H1 (cell line): ENCODE results near the gene CCDC92B. TPM values are rescaled to one million over a fixed set of nuclear protein-coding genes. Genes with fewer than 3 reads are reported as not detected.

Experiments
- CTCF ChIA-PET: fragments of 300-600 bp; sonication (Branson Sonifier 250); formaldehyde crosslinking; loops from one replicate; lab custom pipeline; 2021; ENCODE audit not compliant: partially characterized antibody; lab: Charles Lee
- POLR2A ChIA-PET: fragments of 300-600 bp; sonication (Branson Sonifier 250); formaldehyde crosslinking; loops from one replicate; lab custom pipeline; 2021; ENCODE audit warnings: inconsistent platforms; ENCODE audit not compliant: partially characterized antibody; lab: Charles Lee
- DNase-seq, 2 experiments: peaks; one replicate each; pipeline versions ENCODE4 v3.0.0 to v3.0.0-alpha.2; 2010 to 2022; ENCODE audit warnings: low spot score in 2 of 2, low read depth in 1 of 2, mixed read lengths in 1 of 2
- FAIRE-seq: peaks from 2 replicates; lab custom pipeline; 2011; peaks lifted over from hg19 to GRCh38; lab: Jason Lieb, UNC
- H2AFZ ChIP-seq: 2 replicates; pipeline ENCODE4 v1.8.1; 2012; ENCODE audit warnings: low read length, inconsistent platforms
- H2AK5ac ChIP-seq: 2 replicates; pipeline ENCODE4 v1.6.1; 2013; ENCODE audit warnings: low read depth, low read length
- H2BK120ac ChIP-seq: replicated peaks from 2 replicates; pipeline ENCODE3; 2013; ENCODE audit warnings: low read depth, low read length, inconsistent platforms
- H2BK12ac ChIP-seq: 2 replicates; pipeline ENCODE4 v1.6.1; 2013; ENCODE audit warnings: low read depth, low read length
- H2BK15ac ChIP-seq: 2 replicates; pipeline ENCODE4 v1.6.1; 2013; ENCODE audit warnings: low read length
- H2BK20ac ChIP-seq: 2 replicates; pipeline ENCODE4 v1.6.1; 2013; ENCODE audit warnings: low read length
- H2BK5ac ChIP-seq: 2 replicates; pipeline ENCODE4 v1.6.1; 2013; ENCODE audit warnings: low read depth, low read length
- H3K14ac ChIP-seq: 2 replicates; pipeline ENCODE4 v1.6.1; 2013; ENCODE audit warnings: inconsistent platforms; ENCODE audit not compliant: insufficient read length
- H3K18ac ChIP-seq: 2 replicates; pipeline ENCODE4 v1.6.1; 2013; ENCODE audit warnings: low read length; ENCODE audit errors: extremely low read depth
- H3K23ac ChIP-seq: 2 replicates; pipeline ENCODE4 v1.6.1; 2013; ENCODE audit warnings: inconsistent platforms; ENCODE audit not compliant: insufficient read length
- H3K23me2 ChIP-seq: 2 replicates; pipeline ENCODE4 v1.6.1; 2013; ENCODE audit warnings: low read depth, low read length
- H3K27ac ChIP-seq: 2 replicates; pipeline ENCODE4 v1.6.1; 2011; ENCODE audit warnings: low read depth, low read length, inconsistent platforms
- H3K27me3 ChIP-seq, 4 experiments: replicated peaks in 1 of 4; 1 replicate in 1 of 4; 2 replicates in 3 of 4; pipeline versions ENCODE4 v1.6.1 to v1.8.1; 2011 to 2013; ENCODE audit warnings: low read length in 3 of 4, mild to moderate bottlenecking in 3 of 4, inconsistent platforms in 2 of 4, mixed read lengths in 2 of 4, moderate library complexity in 1 of 4; ENCODE audit not compliant: control insufficient read depth in 3 of 4, insufficient read depth in 3 of 4; ENCODE audit errors: extremely low read depth in 1 of 4
- H3K36me3 ChIP-seq, 4 experiments: 2 replicates each; pipeline versions ENCODE4 v1.6.1 to v1.8.1; 2011 to 2013; ENCODE audit warnings: mild to moderate bottlenecking in 4 of 4, low read length in 3 of 4, moderate library complexity in 2 of 4, control low read depth in 1 of 4, inconsistent platforms in 1 of 4; ENCODE audit not compliant: insufficient read depth in 4 of 4, control insufficient read depth in 2 of 4
- H3K4ac ChIP-seq: replicated peaks from 2 replicates; pipeline ENCODE3; 2013; ENCODE audit warnings: low read length, low read depth, mixed read lengths, inconsistent platforms; ENCODE audit not compliant: insufficient read length
- H3K4me1 ChIP-seq, 4 experiments: replicated peaks in 1 of 4; 1 replicate in 1 of 4; 2 replicates in 3 of 4; pipeline versions ENCODE4 v1.6.1 to v1.8.1; 2011 to 2013; ENCODE audit warnings: low read length in 3 of 4, inconsistent platforms in 2 of 4, mixed read lengths in 1 of 4; ENCODE audit not compliant: insufficient read depth in 4 of 4, control insufficient read depth in 3 of 4
- H3K4me2 ChIP-seq, 2 experiments: 2 replicates each; pipeline versions ENCODE4 v1.6.1 to v1.8.1; 2011 to 2013; ENCODE audit warnings: low read depth in 2 of 2, low read length in 2 of 2, control low read depth in 1 of 2, inconsistent platforms in 1 of 2, mild to moderate bottlenecking in 1 of 2; ENCODE audit not compliant: insufficient read depth in 1 of 2
- H3K4me3 ChIP-seq, 4 experiments: fragments of 200-600, 300-600 bp in 1 of 4; sonication (generic), shearing (Covaris generic), sonication (Bioruptor Twin) in 1 of 4; 2 replicates each; pipeline versions ENCODE4 v1.5.1 to v1.8.1; 2011 to 2016; ENCODE audit warnings: low read length in 4 of 4, low read depth in 3 of 4, control low read depth in 2 of 4, inconsistent platforms in 2 of 4, mild to moderate bottlenecking in 2 of 4, mixed read lengths in 1 of 4, moderate library complexity in 1 of 4; ENCODE audit not compliant: insufficient read depth in 2 of 4; ENCODE audit errors: extremely low read depth in 1 of 4
- H3K56ac ChIP-seq: replicated peaks from 2 replicates; pipeline ENCODE3; 2013; ENCODE audit warnings: low read depth, mild to moderate bottlenecking, mixed read lengths, low read length, inconsistent platforms; ENCODE audit not compliant: insufficient read length
- H3K79me1 ChIP-seq: 2 replicates; pipeline ENCODE4 v1.6.1; 2013; ENCODE audit warnings: low read depth, low read length, control low read depth
- H3K79me2 ChIP-seq, 2 experiments: 2 replicates each; pipeline versions ENCODE4 v1.6.1 to v1.8.1; 2012 to 2013; ENCODE audit warnings: low read length in 2 of 2, mild to moderate bottlenecking in 2 of 2, inconsistent platforms in 1 of 2; ENCODE audit not compliant: insufficient read depth in 2 of 2, control insufficient read depth in 1 of 2
- H3K9ac ChIP-seq, 4 experiments: replicated peaks in 1 of 4; 1 replicate in 1 of 4; 2 replicates in 3 of 4; pipeline versions ENCODE4 v1.6.1 to v1.8.1; 2011 to 2013; ENCODE audit warnings: low read depth in 3 of 4, low read length in 3 of 4, control low read depth in 2 of 4, mild to moderate bottlenecking in 2 of 4, moderate library complexity in 2 of 4, inconsistent platforms in 1 of 4; ENCODE audit errors: extremely low read depth in 1 of 4
- H3K9me3 ChIP-seq, 2 experiments: 2 replicates each; pipeline versions ENCODE4 v1.6.1 to v1.8.1; 2012 to 2013; ENCODE audit warnings: mild to moderate bottlenecking in 2 of 2, moderate library complexity in 2 of 2, control low read depth in 1 of 2, inconsistent platforms in 1 of 2, low read depth in 1 of 2, low read length in 1 of 2, mixed read lengths in 1 of 2; ENCODE audit not compliant: insufficient read depth in 2 of 2
- H4K20me1 ChIP-seq, 2 experiments: replicated peaks in 1 of 2; 2 replicates each; pipeline versions ENCODE3 to v1.8.1; 2011 to 2013; ENCODE audit warnings: inconsistent platforms in 2 of 2, low read length in 2 of 2, mild to moderate bottlenecking in 1 of 2; ENCODE audit not compliant: insufficient read depth in 2 of 2, control insufficient read depth in 1 of 2
- H4K5ac ChIP-seq: 2 replicates; pipeline ENCODE4 v1.6.1; 2013; ENCODE audit warnings: low read length, low read depth, mixed read lengths, inconsistent platforms; ENCODE audit not compliant: insufficient read length
- H4K8ac ChIP-seq: 2 replicates; pipeline ENCODE4 v1.8.0; 2013; ENCODE audit warnings: mild to moderate bottlenecking, moderate library complexity, low read length, inconsistent platforms; ENCODE audit not compliant: insufficient read depth; ENCODE audit errors: extremely low read depth
- H4K91ac ChIP-seq: replicated peaks from 2 replicates; pipeline ENCODE3; 2013; ENCODE audit warnings: low read length, mixed read lengths, inconsistent platforms; ENCODE audit not compliant: insufficient read length
- ATF2 ChIP-seq: IDR thresholded peaks from 2 replicates; pipeline ENCODE4 v1.6.1; 2012; ENCODE audit warnings: low read length, inconsistent platforms
- BACH1 ChIP-seq: IDR thresholded peaks from 2 replicates; pipeline ENCODE4 v1.6.1; 2012; ENCODE audit warnings: low read length, improper control_type of control experiment
- CBX8 ChIP-seq: fragments of 300-800, 300-1000 bp; sonication (generic); IDR thresholded peaks from 2 replicates; pipeline ENCODE4 v1.7.1; 2016; ENCODE audit warnings: low read depth, low read length, borderline replicate concordance
- CEBPB ChIP-seq: IDR thresholded peaks from 2 replicates; pipeline ENCODE4 v1.6.1; 2012; ENCODE audit warnings: low read depth, low read length
- CHD2 ChIP-seq: IDR thresholded peaks from 2 replicates; pipeline ENCODE4 v1.6.1; 2012; ENCODE audit warnings: low read length, improper control_type of control experiment
- KDM1A ChIP-seq: fragments of 200-600, 300-600 bp; sonication (generic); IDR thresholded peaks from 2 replicates; pipeline ENCODE4 v1.7.1; 2016; ENCODE audit warnings: mild to moderate bottlenecking, low read length, borderline replicate concordance
- MAX ChIP-seq: IDR thresholded peaks from 2 replicates; pipeline ENCODE4 v1.6.1; 2012; ENCODE audit warnings: inconsistent platforms
- NRF1 ChIP-seq: IDR thresholded peaks from 2 replicates; pipeline ENCODE4 v1.6.1; 2011; ENCODE audit warnings: mild to moderate bottlenecking, low read depth, low read length, improper control_type of control experiment
- PHF8 ChIP-seq: fragments of 200-600 bp; sonication (generic); conservative IDR thresholded peaks from 2 replicates; pipeline ENCODE4 v1.7.1; 2012; ENCODE audit warnings: low read depth, mild to moderate bottlenecking, inconsistent platforms, low read length, moderate library complexity
- SAP30 ChIP-seq: fragments of 300-600 bp; sonication (generic); IDR thresholded peaks from 2 replicates; pipeline ENCODE4 v1.7.1; 2012; ENCODE audit warnings: low read length, moderate library complexity, mild to moderate bottlenecking, inconsistent platforms; ENCODE audit not compliant: insufficient read depth, insufficient replicate concordance
- SIRT6 ChIP-seq: IDR thresholded peaks from one replicate; pipeline ENCODE4 v1.7.1; 2012; ENCODE audit warnings: low read length, inconsistent platforms
- SRF ChIP-seq: IDR thresholded peaks from 2 replicates; pipeline ENCODE4 v1.6.1; 2011; ENCODE audit warnings: mild to moderate bottlenecking, low read depth, low read length, moderate library complexity
- TCF12 ChIP-seq: IDR thresholded peaks from 2 replicates; pipeline ENCODE4 v1.6.1; 2011; ENCODE audit warnings: low read depth, mild to moderate bottlenecking, low read length
- WGBS, 2 experiments: shearing (Covaris generic) in 1 of 2; methylation state at CpG; one replicate each; pipeline versions ENCODE4 v1.1.6 to v1.1.7; 2013 to 2015; ENCODE audit warnings: low lambda C conversion rate in 2 of 2, mixed read lengths in 2 of 2, inconsistent platforms in 1 of 2, low coverage in 1 of 2, missing lambda C conversion rate in 1 of 2; ENCODE audit not compliant: insufficient replicate concordance in 2 of 2, insufficient coverage in 1 of 2, insufficient read length in 1 of 2; ENCODE audit errors: extremely low coverage in 1 of 2, missing lambda C conversion rate in 1 of 2; 5-methylcytosine and 5-hydroxymethylcytosine counted together
- polyA plus RNA-seq, 7 experiments: library from polyadenylated mRNA; depleted of rRNA in 3 of 7; stranded (reverse) in 5 of 7; unstranded in 2 of 7; fragments of >200 nt in 5 of 7; fragments of 200-250 nt in 2 of 7; gene quantifications; 1 replicate in 5 of 7; 2 replicates in 1 of 7; 4 replicates in 1 of 7; pipeline versions ENCODE4 v1.2.1 to v1.2.3, GENCODE V29; 2011 to 2013; ENCODE audit warnings: missing spikeins in 2 of 7, mixed read lengths in 2 of 7
- total RNA-seq: library from RNA; stranded (reverse); fragmentation: NEBNext Ultra II Directional; extraction: Animal tissue kit (Norgen Biotek cat#: 25700); gene quantifications from 2 replicates; pipeline ENCODE4 v1.2.1, GENCODE V29; 2021

The CCDC92B gene
- total and polyA plus RNA-seq, 2 of the 8 experiments (the other 6 are each of a cell fraction or from before 2014, with no cell fraction given), result 5.5 to 12.1 TPM

- H2BK5ac ChIP-seq, result no peak overlapping the region
- no peaks in the 10 kb centered on the region for H3K27me3 ChIP-seq
- no peak overlapping the region for H4K91ac ChIP-seq
- H3K79me1 ChIP-seq, result no peaks in the 10 kb centered on the region; the same call in 1 of the 2 replicates
- POLR2A ChIA-PET, result interaction anchor here (0.5 to 1.0 kb wide), 3 partner anchors 27 to 135 kb away, joined by 3 read pairs; no protein-coding TSS in a partner anchor
- no peak overlapping the region for H3K27ac ChIP-seq
- no peak overlapping the region for H3K14ac ChIP-seq
- no peak overlapping the region for H3K23ac ChIP-seq
- WGBS, 2 experiments, result 87% methylated on average over 14 of the region's 14 CpGs; no CpG with 5 or more reads in 1 of the 2 experiments
- peaks cover 0 to 7% of the 10 kb centered on the region in 2 experiments for H4K20me1 ChIP-seq
- H3K36me3 ChIP-seq, result peaks cover 0 to 58% (median 5%) of the 10 kb centered on the region in 4 experiments; a peak in 5 of 8 replicates
- H3K79me2 ChIP-seq, result no peaks in the 10 kb centered on the region
- no peaks in the 10 kb centered on the region for H3K9me3 ChIP-seq
- no peak overlapping the region for H3K4me3 ChIP-seq
- no peak overlapping the region for H2BK12ac ChIP-seq
- H2BK20ac ChIP-seq, result no peak overlapping the region
- no peaks in the 10 kb centered on the region for H3K23me2 ChIP-seq
- no peak overlapping the region for H4K8ac ChIP-seq
- no peak overlapping the region for H4K5ac ChIP-seq
- H3K9ac ChIP-seq, result no peak overlapping the region
- no peak overlapping the region for H3K4ac ChIP-seq
- H2AFZ ChIP-seq, result no peak overlapping the region
- H3K4me1 ChIP-seq, result peaks cover 0 to 7% (median 0%) of the 10 kb centered on the region in 4 experiments; a peak in 2 of 7 replicates
- H2BK120ac ChIP-seq, result no peak overlapping the region
- CTCF ChIA-PET, result interaction anchor here (0.7 to 2.9 kb wide), 3 partner anchors 8 to 16 kb away, joined by 3 to 11 read pairs (median 3); no protein-coding TSS in a partner anchor
- no peak overlapping the region for H2BK15ac ChIP-seq
- H3K4me2 ChIP-seq, result no peak overlapping the region
- DNase-seq (no peak), FAIRE-seq (no peak)
- H3K56ac ChIP-seq, result no peak overlapping the region
- no peak overlapping the region for H2AK5ac ChIP-seq
- H3K18ac ChIP-seq, result no peak overlapping the region; the same call in 1 of the 2 replicates
- TF ChIP-seq CBX8 (no peak), CEBPB (no peak), SRF (no peak), SAP30 (no peak), TCF12 (no peak), SIRT6 (no peak), NRF1 (no peak), BACH1 (no peak), PHF8 (no peak), KDM1A (no peak), CHD2 (no peak), MAX (no peak), ATF2 (no peak)
Measured at GRCh38 chr17:2692781-2693135, 56.7 kb downstream of the CCDC92B start.
